K562 (cell line): Measurements from ENCODE around the gene WBP1. TPM values are rescaled to one million over a fixed set of nuclear protein-coding genes. Genes with fewer than 3 reads are reported as not detected.

ENCODE experiments used
- LARP7 ChIP-seq: fragments of 450-650 bp; IDR thresholded peaks from 2 replicates; pipeline ENCODE4 v1.6.1; 2016
- MAFK ChIP-seq: IDR thresholded peaks from 2 replicates; pipeline ENCODE4 v1.6.1; 2011; ENCODE audit warnings: low read length, improper control_type of control experiment
- PHB ChIP-seq: fragments of 250-450 bp; sonication (Bioruptor Pico); IDR thresholded peaks from 2 replicates; pipeline ENCODE4 v1.5.0; 2021
- SMARCC2 ChIP-seq: fragments of 450-650 bp; IDR thresholded peaks from 2 replicates; pipeline ENCODE4 v1.6.1; 2017; ENCODE audit warnings: antibody characterized with exemption, moderate library complexity, mild to moderate bottlenecking, low read depth
- SRSF3 ChIP-seq: fragments of 200-400 bp; formaldehyde crosslinking; IDR thresholded peaks from 2 replicates; pipeline ENCODE4 v1.6.1; 2016; ENCODE audit warnings: mild to moderate bottlenecking, low read length, moderate library complexity; ENCODE audit not compliant: insufficient read depth
- TAF7 ChIP-seq: fragments of 450-650 bp; IDR thresholded peaks from 2 replicates; pipeline ENCODE4 v1.6.1; 2016; ENCODE audit warnings: missing genetic modification characterization, missing compliant biosample characterization
- polyA plus RNA-seq, 8 experiments: library from polyadenylated mRNA; depleted of rRNA in 4 of 8; stranded (reverse) in 5 of 8; unstranded in 3 of 8; fragments of >200 nt; fragmentation: Nextera tagmentation in 2 of 8; fragmentation: Illumina TruSeq in 1 of 8; extraction: Ambion mirVana in 2 of 8; extraction: Trizol in 1 of 8; gene quantifications; 2 replicates each; pipeline versions ENCODE4 v1.2.1 to v1.2.3, GENCODE V29; 2011 to 2014; ENCODE audit warnings: inconsistent platforms in 1 of 8, missing spikeins in 1 of 8
- total RNA-seq, 7 experiments: library from RNA; depleted of rRNA in 6 of 7; stranded (reverse); fragments of >200 nt in 6 of 7; fragmentation: Illumina TruSeq in 2 of 7; extraction: Trizol in 2 of 7; gene quantifications; 2 replicates each; pipeline versions ENCODE4 v1.2.1 to v1.2.3, GENCODE V29; 2011 to 2021; ENCODE audit warnings: low replicate concordance in 1 of 7
- TF ChIP-seq, protein P1 (sequence below): fragments of 250-450 bp; sonication (Bioruptor Pico); IDR thresholded peaks from 2 replicates; pipeline ENCODE4 v1.5.0; 2020; ENCODE audit warnings: mild to moderate bottlenecking, borderline replicate concordance
- TF ChIP-seq, protein P2 (sequence below), 3 experiments: IDR thresholded peaks in 2 of 3; conservative IDR thresholded peaks in 1 of 3; 2 replicates each; pipeline ENCODE4 v1.5.1; 2011 to 2012; ENCODE audit warnings: low read length in 3 of 3, mild to moderate bottlenecking in 3 of 3, control low read depth in 2 of 3, improper control_type of control experiment in 1 of 3, inconsistent platforms in 1 of 3, low read depth in 1 of 3, mixed read lengths in 1 of 3, moderate library complexity in 1 of 3; ENCODE audit not compliant: insufficient read depth in 2 of 3
- TF ChIP-seq, protein P3 (sequence below): fragments of 450-650 bp; IDR thresholded peaks from 2 replicates; pipeline ENCODE4 v1.6.1; 2014; ENCODE audit warnings: low read depth, mild to moderate bottlenecking, moderate library complexity, borderline replicate concordance
- TF ChIP-seq, protein P4 (sequence below): fragments of 450-650 bp; formaldehyde crosslinking; IDR thresholded peaks from 2 replicates; pipeline ENCODE4 v1.4.0; 2022; ENCODE audit warnings: missing genetic modification characterization

Gene WBP1
- total and polyA plus RNA-seq, 9 of the 15 experiments (the other 6 are each of a cell fraction or from before 2014, with no cell fraction given), result 1.9 to 27.7 (median 14.2) TPM

DNA sequence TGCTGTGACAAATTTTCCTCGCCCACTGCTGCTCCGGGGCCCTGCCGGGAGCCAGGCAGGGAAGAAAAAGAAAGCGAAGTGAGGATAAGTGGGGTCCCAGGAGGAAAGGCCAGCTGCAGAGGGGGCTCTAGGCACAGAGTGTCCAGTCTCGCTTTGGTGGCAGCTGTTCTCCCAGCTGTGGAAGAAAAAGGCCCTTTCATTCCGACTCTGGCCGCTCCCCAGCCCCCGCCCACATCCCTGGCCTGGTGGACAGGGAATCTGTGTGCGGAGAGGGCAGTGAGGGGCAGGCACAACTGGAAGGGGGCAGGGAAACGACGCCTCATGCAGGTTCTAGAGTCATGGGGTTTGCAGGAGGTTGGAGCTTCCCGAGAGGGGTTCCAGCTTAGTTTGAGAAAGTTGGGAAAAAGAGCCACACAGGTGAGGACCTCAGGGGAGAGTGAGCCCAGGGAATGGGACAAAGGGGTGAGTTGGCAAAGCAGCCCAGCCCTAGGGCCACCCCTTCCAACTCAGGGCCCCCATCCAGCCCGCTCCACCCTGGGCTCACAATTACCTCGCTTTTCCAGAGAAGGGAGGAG lies 18.3 kb upstream of the WBP1 start (continued):
- TF ChIP-seq, protein P1, sequence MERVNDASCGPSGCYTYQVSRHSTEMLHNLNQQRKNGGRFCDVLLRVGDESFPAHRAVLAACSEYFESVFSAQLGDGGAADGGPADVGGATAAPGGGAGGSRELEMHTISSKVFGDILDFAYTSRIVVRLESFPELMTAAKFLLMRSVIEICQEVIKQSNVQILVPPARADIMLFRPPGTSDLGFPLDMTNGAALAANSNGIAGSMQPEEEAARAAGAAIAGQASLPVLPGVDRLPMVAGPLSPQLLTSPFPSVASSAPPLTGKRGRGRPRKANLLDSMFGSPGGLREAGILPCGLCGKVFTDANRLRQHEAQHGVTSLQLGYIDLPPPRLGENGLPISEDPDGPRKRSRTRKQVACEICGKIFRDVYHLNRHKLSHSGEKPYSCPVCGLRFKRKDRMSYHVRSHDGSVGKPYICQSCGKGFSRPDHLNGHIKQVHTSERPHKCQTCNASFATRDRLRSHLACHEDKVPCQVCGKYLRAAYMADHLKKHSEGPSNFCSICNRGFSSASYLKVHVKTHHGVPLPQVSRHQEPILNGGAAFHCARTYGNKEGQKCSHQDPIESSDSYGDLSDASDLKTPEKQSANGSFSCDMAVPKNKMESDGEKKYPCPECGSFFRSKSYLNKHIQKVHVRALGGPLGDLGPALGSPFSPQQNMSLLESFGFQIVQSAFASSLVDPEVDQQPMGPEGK (CRISPR knock-in tag), result no peak
- peak; percentile 10; the same call in 1 of the 2 replicates for TF ChIP-seq TAF7 (tag)
- no peak for TF ChIP-seq PHB
- TF ChIP-seq, protein P2, sequence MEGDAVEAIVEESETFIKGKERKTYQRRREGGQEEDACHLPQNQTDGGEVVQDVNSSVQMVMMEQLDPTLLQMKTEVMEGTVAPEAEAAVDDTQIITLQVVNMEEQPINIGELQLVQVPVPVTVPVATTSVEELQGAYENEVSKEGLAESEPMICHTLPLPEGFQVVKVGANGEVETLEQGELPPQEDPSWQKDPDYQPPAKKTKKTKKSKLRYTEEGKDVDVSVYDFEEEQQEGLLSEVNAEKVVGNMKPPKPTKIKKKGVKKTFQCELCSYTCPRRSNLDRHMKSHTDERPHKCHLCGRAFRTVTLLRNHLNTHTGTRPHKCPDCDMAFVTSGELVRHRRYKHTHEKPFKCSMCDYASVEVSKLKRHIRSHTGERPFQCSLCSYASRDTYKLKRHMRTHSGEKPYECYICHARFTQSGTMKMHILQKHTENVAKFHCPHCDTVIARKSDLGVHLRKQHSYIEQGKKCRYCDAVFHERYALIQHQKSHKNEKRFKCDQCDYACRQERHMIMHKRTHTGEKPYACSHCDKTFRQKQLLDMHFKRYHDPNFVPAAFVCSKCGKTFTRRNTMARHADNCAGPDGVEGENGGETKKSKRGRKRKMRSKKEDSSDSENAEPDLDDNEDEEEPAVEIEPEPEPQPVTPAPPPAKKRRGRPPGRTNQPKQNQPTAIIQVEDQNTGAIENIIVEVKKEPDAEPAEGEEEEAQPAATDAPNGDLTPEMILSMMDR (IDR thresholded peaks at IDR 0.05 in 2 of 3, conservative IDR thresholded peaks at IDR 0.05 in 1 of 3; ENCODE audit: insufficient read depth in 2 of 3, low read depth in 1 of 3, low read length in 3 of 3), result no peak
- TF ChIP-seq, protein P3, sequence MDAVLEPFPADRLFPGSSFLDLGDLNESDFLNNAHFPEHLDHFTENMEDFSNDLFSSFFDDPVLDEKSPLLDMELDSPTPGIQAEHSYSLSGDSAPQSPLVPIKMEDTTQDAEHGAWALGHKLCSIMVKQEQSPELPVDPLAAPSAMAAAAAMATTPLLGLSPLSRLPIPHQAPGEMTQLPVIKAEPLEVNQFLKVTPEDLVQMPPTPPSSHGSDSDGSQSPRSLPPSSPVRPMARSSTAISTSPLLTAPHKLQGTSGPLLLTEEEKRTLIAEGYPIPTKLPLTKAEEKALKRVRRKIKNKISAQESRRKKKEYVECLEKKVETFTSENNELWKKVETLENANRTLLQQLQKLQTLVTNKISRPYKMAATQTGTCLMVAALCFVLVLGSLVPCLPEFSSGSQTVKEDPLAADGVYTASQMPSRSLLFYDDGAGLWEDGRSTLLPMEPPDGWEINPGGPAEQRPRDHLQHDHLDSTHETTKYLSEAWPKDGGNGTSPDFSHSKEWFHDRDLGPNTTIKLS, result no peak; the same call in 1 of the 2 replicates
- TF ChIP-seq, protein P4, sequence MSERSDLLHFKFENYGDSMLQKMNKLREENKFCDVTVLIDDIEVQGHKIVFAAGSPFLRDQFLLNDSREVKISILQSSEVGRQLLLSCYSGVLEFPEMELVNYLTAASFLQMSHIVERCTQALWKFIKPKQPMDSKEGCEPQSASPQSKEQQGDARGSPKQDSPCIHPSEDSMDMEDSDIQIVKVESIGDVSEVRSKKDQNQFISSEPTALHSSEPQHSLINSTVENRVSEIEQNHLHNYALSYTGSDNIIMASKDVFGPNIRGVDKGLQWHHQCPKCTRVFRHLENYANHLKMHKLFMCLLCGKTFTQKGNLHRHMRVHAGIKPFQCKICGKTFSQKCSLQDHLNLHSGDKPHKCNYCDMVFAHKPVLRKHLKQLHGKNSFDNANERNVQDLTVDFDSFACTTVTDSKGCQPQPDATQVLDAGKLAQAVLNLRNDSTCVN, result no peak
- TF ChIP-seq MAFK, result 0 out of 2 replicates have a peak, but pooled peaks have one; percentile 9
- no peak for TF ChIP-seq LARP7
- no peak for TF ChIP-seq SRSF3
- no peak for TF ChIP-seq SMARCC2
